GM20431 (cell line): Measurements from ENCODE around the gene DLX6.

Source experiments
- in situ Hi-C: fragments of 300-500 bp; cut with MseI, MboI; formaldehyde crosslinking; loops from one replicate; pipeline ENCODE4 v1.15.0; 2020; ENCODE audit warnings: low sequenced_read_pairs; ENCODE audit not compliant: unreplicated experiment

The DLX6 gene

DNA sequence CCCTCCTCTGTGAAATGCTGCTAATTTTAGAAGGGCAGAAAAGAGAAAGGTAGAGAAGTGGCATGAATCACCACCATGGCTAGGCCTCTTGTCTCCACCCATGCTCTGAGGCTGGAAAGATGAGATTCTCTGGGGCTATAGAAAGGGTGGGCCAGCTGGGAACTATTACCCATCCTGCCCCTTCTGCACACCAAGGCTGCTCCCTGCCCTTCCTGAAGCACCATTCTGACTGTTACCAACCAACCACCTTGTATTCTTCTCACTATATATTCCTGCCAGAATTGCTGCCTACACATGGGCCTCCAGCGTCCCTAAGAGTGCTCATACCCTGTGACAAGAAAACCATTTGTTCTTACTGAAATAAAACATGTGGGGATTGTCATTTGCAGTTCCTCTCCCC, 11.4 kb upstream of the DLX6 start:
- in situ Hi-C loops: no loop called here

DNA sequence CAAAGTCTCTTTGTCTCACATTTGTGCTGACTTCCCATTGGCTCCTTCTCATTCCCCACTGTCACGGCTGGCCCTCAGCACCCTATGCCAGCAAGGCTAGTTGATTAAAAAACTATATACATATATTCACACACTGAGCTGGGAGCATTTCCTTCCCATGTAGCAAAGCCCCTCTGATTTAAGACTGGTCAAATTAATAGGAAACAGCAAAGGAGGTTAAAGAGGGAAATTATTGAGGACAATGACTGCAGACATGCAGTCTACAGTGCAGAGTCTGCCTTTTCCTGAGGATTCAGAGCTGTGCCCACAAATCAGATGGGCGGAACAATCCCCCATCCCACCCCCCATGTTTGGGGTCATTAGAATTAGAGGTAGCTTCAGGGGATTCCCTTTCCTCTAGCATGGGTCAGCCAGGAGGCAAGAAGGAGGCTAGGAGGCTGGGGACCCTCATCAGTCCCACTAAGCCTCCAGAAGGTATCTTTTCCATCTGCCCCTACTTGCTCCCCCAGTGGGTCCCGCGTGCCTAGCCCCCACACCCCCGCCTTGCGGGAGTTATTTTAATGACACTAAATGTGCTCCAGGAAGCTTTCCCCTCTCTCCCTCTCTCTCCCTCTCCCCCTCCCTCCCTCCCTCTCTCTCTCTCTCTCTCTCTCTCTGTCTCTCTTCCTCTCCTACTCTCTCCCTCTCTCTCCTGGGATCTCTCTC, 9.8 kb upstream of the DLX6 start:
- in situ Hi-C loops: no loop called here

DNA sequence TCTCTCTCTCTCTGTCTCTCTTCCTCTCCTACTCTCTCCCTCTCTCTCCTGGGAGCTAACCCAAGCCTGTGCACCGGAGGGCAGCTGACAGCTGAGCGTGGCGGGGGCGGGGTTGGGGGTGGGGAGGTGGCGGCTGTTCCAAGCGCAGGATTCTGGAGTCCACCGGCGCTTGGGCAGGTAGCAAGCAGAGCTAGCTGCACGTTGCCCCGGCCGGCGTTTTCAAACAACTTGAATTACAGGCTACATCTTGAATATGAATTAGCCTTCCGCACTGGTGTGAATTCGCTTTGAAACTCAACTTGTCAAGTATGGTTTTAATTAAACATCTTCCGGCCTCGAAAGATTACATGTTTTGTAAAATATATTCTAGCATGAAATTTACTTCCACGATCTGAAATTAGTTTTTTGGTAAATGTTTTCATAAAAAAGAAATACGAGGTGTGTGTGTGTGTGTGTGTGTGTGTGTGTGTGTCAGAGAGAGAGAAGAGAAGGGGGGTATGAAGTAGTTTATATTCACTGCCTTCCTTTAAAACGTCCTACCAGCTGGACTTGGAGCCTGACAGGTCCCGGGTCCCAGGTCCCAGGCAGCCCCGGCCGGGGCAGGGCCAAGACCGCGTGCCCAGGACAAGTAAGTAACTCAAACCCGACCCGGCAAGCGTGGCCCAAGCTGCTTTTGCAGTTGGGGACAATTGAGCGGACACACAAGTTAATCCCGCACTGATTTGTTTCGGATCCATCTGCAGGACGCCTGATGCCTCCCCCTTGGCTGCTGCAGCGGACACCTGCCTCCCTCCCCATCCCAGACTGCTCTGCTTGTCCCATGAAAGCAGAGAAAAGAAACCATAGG, 9.0 kb upstream of the DLX6 start:
- in situ Hi-C loops: no loop called here

- in situ Hi-C loops: no loop called here
Observed at GRCh38 chr7:96996958-96997511, 8.3 kb upstream of the DLX6 start.

DNA sequence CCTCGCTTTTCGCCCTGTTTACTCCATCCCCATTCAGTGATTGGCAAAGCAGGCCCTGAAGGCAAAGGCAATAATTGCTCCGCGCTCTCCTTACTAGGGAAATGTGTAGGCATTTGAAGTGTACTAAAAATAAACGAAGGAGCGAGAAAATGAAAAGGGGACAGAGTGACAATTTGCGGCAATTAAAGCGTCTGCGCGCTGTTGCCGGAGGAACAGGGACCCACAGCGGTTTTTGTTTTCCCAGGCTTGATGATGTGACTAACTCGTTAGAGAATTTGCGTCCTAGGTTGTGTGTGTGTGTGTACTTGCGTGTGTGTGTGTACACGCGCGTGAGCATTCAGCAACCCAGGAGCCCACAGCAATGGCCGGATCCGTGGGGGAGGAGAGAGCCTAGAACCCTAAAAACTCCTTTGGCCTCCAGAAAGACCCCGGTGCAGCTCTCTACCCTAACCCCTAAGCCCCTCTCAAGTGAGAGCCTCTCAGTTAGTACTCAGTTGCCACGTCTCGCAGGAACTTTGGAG, 7.8 kb upstream of the DLX6 start:
- in situ Hi-C loops: no loop called here

DNA sequence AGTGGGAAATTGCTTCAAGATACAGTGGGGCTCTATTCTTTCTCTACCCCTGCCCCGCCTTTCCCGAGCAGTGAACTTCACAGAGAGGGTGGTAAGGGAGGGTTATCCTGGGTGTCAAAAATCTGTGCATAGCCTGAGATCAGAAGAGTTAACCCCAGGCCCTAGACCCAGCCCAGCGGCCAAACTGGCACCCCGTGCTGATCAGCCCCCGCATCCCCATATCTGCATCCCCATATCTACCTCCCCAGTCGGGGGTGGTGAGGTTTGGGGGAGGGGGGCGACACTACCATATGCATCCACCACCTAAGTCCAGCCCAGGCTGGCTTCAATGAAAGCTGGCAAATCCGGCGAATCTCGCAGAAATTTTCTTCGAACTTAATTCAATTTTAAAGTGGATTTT, 7.0 kb upstream of the DLX6 start:
- in situ Hi-C loops: no loop called here

DNA sequence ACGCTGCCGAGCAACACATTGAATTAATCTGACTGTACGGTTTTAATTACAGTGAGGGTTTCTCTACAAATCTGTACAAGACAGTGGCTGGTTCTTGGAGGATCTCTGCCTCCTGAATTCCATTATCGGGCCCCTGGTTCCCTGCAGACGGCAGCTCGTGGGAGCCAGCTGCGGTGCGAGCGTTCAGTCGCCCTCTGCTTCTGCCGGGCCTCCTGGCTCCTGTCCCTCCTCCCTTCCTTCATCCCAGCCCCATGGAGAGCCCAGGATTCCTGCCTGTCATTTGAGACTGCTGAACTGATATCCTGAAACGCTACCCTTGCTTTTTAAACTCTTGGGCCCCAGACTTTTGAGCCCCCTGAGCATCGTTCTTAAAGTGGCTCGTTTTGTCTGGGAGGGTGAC, 6.6 kb upstream of the DLX6 start:
- in situ Hi-C loops: no loop called here

DNA sequence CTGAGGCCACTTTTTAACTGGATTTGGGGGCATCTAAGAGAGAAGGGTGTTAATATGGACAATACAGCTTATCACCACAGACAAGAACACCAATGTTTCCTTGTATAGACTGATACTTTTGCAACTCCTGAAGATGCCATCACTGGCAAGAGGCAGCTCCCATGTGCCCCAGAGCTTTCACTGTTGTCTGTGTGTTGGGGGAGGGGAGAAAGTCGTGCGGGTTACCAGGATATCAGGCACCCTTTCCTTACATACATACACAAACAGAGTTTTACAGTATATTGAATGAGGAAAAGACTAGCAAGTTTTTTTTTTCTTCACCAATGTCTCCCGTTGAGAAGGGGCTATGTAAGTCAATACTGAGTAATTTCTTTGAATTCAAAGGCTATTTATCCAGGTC, 4.1 kb upstream of the DLX6 start:
- in situ Hi-C loops: no loop called here

DNA sequence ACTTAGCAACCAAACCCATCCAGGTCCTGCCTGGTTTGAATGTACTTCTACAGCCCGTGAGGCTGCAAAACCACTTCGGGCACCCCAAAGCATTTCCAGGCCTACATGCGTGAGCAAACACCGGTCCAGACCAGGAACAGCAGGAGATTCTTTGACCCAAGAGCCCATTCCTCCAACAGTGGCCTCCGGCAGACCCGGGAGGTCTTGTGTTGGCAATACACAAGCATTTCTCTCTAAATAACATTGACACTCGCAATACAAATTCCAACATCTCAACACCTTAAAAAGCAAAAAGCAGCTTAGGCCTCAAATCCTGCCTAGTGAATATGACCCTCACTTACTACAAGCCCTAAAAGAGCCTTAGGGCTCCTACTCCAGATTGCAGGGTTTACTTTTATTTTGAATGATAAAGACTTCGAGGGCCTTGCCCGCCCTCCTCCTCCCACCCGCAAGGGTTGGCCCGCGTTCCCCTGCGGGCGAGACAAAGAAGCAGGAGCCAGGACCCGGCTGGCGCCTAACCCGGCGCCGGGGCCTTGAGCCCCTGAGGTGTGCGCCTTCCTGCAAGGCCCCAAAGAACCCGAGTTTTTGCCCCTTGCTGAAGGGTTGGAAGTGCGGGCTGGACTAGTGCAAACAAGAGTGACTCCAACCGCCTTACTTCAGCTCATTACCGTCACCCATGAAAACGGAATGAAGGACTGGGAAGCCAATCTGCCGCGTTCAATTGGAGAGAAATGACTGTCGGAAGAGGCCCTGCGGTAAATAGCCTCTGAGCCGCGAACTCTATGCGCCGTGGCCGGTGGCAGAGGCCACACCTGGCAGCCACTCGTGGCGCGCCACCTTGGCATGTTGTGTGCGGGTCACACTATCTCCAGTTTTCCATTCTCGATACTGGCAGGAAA, 3.4 kb upstream of the DLX6 start:
- in situ Hi-C loops: no loop called here

DNA sequence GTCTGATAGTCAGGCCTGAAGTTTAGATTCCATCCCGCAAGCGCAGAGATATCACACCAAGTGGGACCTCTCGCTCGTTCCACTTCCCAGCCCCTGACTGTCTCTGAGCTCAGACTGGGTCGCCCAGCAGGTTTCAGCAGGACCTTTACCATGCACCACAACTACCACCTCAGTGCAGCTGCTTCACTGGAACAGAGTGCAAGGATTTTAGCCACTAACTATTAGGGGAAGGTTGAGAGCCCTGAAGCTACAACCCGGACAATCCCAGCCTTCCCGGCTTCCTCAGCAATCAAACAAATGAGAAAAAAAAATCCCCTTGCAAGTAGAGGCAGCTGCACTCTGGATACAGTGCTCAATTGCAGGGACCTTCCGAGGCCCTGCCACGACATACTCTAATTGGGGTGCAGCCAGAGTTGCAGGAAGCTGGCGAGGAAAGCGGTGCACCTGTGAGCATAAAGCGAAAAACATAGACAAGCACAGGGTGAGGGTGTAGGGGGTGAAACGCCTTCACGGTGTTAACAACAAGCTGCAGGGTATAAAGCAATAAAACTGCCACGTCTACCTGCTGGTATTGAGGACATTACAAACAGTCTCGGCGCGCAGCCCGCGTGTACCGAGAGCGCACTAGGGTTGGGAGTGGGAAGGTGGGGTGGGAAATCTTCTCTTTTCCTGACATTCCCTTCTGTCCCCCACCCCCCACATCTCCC, 2.6 kb upstream of the DLX6 start:
- in situ Hi-C loops: no loop called here

GRCh38 chr7:97003262-97004246, 1.8 kb upstream of the DLX6 start:
- in situ Hi-C loops: no loop called here

DNA sequence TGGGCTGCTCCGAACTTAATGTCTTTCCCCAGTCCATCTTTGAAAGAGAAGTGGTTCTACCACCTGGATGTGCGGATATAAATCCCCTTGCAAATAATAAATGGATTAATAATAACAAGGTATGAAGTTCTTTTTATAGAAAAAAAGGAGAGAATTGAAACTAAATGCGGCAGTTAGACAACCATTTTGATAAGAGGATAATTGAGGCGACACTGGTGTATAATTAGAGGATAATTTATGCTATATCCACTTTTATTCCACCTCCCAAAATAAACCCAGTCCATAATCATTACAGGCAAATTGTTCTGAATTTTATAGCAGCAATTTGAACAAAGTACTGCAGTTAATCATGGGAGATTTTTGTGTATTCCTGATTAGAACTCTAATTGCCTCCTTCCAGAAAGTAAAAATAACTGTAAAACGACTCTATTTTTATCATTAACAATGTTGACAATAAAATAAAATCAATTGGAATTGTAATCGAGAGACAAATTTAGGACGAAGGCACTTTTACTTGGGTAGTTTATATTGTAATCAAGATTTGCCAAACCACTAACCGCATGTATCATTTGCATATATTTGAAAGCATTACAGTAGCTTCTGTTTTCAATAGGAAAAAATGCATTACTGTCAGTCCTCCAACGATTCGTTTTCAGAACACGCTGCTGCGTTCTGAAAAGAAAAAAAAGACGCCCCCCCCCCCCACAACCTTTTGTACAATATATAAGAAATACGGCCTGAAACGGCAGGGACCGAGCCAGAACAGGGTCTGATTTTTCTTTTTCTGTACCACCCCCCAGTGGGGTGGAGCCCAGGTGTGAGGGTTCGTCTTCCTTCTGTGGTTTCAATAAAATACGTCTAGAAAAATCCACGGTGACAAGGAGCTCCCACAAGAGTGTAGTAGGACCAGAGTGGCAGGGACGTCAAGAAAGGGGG, 838 bp upstream of the DLX6 start:
- in situ Hi-C loops: no loop called here

DNA sequence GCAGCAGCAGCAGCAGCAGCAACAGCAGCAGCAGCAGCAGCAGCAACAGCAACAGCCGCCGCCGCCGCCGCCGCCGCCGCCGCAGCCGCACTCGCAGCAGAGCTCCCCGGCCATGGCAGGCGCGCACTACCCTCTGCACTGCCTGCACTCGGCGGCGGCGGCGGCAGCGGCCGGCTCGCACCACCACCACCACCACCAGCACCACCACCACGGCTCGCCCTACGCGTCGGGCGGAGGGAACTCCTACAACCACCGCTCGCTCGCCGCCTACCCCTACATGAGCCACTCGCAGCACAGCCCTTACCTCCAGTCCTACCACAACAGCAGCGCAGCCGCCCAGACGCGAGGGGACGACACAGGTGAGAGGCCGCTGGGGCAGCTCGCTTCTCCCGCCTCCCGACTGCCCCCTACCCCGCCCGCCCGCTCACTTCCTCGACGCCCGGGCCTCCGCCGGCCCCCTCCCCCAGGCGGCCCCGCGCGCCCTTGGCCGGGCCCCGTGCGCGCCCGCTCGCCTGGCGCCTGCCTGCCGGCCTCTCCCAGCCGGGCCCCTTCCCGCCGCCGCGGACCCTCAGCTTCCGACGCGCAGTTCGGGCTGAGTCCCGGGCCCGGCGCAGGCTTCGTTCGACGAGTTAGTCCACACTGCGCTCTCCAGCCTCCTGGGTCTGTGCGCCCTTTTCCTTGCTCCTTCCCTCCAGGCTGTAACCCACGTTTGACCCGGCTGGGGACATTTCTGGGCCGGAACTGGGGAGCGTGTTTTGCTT, 882 bp downstream of the DLX6 start:
- in situ Hi-C loops: no loop called here

- in situ Hi-C loops: no loop called here
Observed at GRCh38 chr7:97006816-97007582, 1.6 kb downstream of the DLX6 start.

DNA sequence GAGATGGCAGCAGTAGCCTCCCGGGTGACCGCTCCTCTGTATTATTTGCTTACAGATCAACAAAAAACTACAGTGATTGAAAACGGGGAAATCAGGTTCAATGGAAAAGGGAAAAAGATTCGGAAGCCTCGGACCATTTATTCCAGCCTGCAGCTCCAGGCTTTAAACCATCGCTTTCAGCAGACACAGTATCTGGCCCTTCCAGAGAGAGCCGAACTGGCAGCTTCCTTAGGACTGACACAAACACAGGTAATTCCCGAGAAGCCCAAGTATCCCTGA, 2.2 kb downstream of the DLX6 start:
- in situ Hi-C loops: no loop called here

GRCh38 chr7:97008275-97008917, 3.0 kb downstream of the DLX6 start:
- in situ Hi-C loops: no loop called here
